Endothelial cell of umbilical vein (primary cell): ENCODE results near the gene GPRC5D.

Experiments
- EZH2 ChIP-seq: IDR thresholded peaks from 2 replicates; pipeline ENCODE4 v1.6.1; 2012; ENCODE audit warnings: borderline replicate concordance, low read depth, mild to moderate bottlenecking, moderate library complexity, low read length, inconsistent platforms; ENCODE audit not compliant: severe bottlenecking
- JUN ChIP-seq: IDR thresholded peaks from 2 replicates; pipeline ENCODE4 v1.6.1; 2011; ENCODE audit warnings: borderline replicate concordance, low read depth; ENCODE audit not compliant: insufficient read length, insufficient read depth
- MYC ChIP-seq: IDR thresholded peaks from one replicate; pipeline ENCODE4 v1.6.1; 2011; ENCODE audit warnings: mild to moderate bottlenecking, low read depth, low read length
- POLR2A ChIP-seq: IDR thresholded peaks from 2 replicates; pipeline ENCODE4 v1.6.1; 2012; ENCODE audit warnings: low read depth, mild to moderate bottlenecking, control low read depth, low read length
- POLR2AphosphoS5 ChIP-seq: IDR thresholded peaks from 2 replicates; pipeline ENCODE4 v1.6.1; 2012; ENCODE audit warnings: low read depth, mild to moderate bottlenecking, control low read depth, low read length, moderate library complexity; ENCODE audit not compliant: insufficient read depth
- TF ChIP-seq, protein P1 (sequence below), 2 donors: IDR thresholded peaks; 1 replicate in 1 of 2; 2 replicates in 1 of 2; pipeline ENCODE4 v1.5.1; 2011; ENCODE audit warnings: low read length in 2 of 2, mild to moderate bottlenecking in 2 of 2, moderate library complexity in 2 of 2, control low read depth in 1 of 2, inconsistent platforms in 1 of 2, low read depth in 1 of 2; ENCODE audit not compliant: insufficient read depth in 1 of 2; ENCODE audit errors: extremely low read depth in 1 of 2
- TF ChIP-seq, protein P2 (sequence below): IDR thresholded peaks from 2 replicates; pipeline ENCODE4 v1.6.1; 2011; ENCODE audit not compliant: insufficient read depth, insufficient read length

DNA sequence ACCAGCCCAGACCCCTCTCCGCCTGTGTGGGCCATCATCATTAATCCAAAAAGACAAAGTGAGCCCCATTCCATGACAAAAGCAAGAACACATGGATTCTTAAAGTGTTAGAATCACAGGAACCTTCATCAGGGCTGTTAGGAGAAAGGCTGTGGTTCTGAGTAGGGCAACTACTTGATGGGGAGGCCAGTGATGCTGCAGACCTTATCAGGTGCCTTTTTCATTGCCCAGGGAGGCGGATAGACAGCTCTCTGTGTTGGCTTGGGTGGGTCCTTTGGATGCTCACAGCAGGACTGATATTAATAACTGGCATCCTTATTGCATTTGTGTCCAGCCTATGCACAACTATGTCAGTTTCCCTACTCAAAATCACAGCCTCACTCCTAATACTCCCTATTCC, 45.8 kb upstream of the GPRC5D start:
- TF ChIP-seq, protein P1, sequence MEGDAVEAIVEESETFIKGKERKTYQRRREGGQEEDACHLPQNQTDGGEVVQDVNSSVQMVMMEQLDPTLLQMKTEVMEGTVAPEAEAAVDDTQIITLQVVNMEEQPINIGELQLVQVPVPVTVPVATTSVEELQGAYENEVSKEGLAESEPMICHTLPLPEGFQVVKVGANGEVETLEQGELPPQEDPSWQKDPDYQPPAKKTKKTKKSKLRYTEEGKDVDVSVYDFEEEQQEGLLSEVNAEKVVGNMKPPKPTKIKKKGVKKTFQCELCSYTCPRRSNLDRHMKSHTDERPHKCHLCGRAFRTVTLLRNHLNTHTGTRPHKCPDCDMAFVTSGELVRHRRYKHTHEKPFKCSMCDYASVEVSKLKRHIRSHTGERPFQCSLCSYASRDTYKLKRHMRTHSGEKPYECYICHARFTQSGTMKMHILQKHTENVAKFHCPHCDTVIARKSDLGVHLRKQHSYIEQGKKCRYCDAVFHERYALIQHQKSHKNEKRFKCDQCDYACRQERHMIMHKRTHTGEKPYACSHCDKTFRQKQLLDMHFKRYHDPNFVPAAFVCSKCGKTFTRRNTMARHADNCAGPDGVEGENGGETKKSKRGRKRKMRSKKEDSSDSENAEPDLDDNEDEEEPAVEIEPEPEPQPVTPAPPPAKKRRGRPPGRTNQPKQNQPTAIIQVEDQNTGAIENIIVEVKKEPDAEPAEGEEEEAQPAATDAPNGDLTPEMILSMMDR (IDR thresholded peaks at IDR 0.05; ENCODE audit: extremely low read depth in 1 of 2, insufficient read depth in 1 of 2, low read depth in 1 of 2, low read length in 2 of 2): no peak
- TF ChIP-seq EZH2 (no peak), POLR2A (no peak), POLR2AphosphoS5 (no peak), MYC (no peak), JUN (no peak)
- TF ChIP-seq, protein P2, sequence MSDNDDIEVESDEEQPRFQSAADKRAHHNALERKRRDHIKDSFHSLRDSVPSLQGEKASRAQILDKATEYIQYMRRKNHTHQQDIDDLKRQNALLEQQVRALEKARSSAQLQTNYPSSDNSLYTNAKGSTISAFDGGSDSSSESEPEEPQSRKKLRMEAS: no peak
